ENCODE results near the gene NSMCE3. TPM values are rescaled to one million over a fixed set of nuclear protein-coding genes. Genes with fewer than 3 reads are reported as not detected.

NSMCE3 gene
- total and polyA plus RNA-seq, 5 donors from 2014 or later, result 32.3 to 43.0 (median 37.6) TPM

DNA sequence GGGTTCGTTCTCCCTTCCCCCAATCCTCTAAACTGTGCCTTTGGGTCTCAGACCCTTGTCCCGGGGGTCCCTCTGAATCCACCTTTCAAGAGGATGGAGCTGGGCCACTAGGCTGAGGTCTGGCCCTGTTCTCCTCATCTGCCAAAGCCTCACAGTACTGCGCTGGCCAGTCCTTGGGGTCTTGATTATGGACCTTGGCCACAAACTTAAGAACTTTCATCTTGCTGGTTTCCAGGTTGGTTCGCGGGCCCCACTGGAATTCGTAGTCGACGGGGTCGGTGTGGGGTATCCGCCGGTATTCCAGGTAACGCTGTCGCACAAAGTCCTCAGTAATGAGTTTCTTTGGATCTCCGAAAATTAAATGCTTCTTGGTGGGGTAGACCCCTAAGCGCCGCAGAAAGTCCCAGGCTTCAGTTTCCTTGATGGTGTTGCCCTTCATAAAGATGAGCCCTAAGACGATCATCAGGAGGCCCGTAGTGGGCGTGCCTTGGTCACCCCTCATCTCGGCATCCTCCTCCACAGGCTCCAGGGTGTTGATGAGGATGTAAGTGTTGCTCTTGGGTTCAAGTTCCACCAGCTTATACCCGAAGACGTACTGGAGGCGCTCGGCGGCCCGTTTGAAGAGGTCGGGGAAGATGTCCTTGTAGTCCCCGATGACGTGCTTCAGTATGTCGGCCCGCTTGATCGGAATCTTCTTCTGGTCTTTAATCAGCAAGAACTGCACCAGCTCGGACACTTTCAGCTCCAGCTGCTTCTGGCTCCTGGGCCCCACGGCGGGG lies 727 bp downstream of the NSMCE3 start:
- Mint-ChIP-seq H3K36me3 (peaks cover 6% of the 10 kb centered on the region), H3K4me1 (peaks cover 35 to 56% (median 45%) of the 10 kb centered on the region in 4 donors), H3K27ac (peak overlapping the region; percentile 99), H3K4me3 (peak overlapping the region; percentile 93 to 99 (median 99)), H3K27me3 (peaks cover 4% of the 10 kb centered on the region), H3K9me3 (no peaks in the 10 kb centered on the region)
- DNase-seq, result peak; percentile 9 to 70 (median 28)
- Histone ChIP-seq H3K4me1 (ENCODE audit: control insufficient read depth, insufficient read depth, low read length, poor library complexity, severe bottlenecking) (peaks cover 40% of the 10 kb centered on the region), H3K27ac (ENCODE audit: insufficient read depth, low read length, poor library complexity, severe bottlenecking) (peak overlapping the region; percentile 98), H3K4me3 (ENCODE audit: low read depth, low read length) (peak overlapping the region; percentile 98), H3K36me3 (ENCODE audit: control insufficient read depth, insufficient read depth, low read length) (no peaks in the 10 kb centered on the region), H3K9me3 (ENCODE audit: control insufficient read depth in 2 of 2, low read length in 2 of 2) (no peaks in the 10 kb centered on the region), H3K27me3 (ENCODE audit: control insufficient read depth, insufficient read depth, low read length) (no peaks in the 10 kb centered on the region)
- peak; percentile 22 to 31 for ATAC-seq (ENCODE audit: low read depth in 2 of 2)

- peaks cover 35 to 60% (median 49%) of the 10 kb centered on the region in 4 donors for H3K4me1 Mint-ChIP-seq
- no peaks in the 10 kb centered on the region for H3K9me3 Mint-ChIP-seq
- H3K27me3 Mint-ChIP-seq, result peaks cover 4% of the 10 kb centered on the region
- ATAC-seq (ENCODE audit: low read depth in 2 of 2), result no peak
- no peak for DNase-seq
- Histone ChIP-seq H3K4me3 (ENCODE audit: low read depth, low read length) (peak overlapping the region; percentile 98), H3K9me3 (ENCODE audit: control insufficient read depth in 2 of 2, low read length in 2 of 2) (no peaks in the 10 kb centered on the region), H3K27ac (ENCODE audit: insufficient read depth, low read length, poor library complexity, severe bottlenecking) (no peak overlapping the region), H3K36me3 (ENCODE audit: control insufficient read depth, insufficient read depth, low read length) (no peaks in the 10 kb centered on the region), H3K4me1 (ENCODE audit: control insufficient read depth, insufficient read depth, low read length, poor library complexity, severe bottlenecking) (peaks cover 40% of the 10 kb centered on the region), H3K27me3 (ENCODE audit: control insufficient read depth, insufficient read depth, low read length) (no peaks in the 10 kb centered on the region)
- H3K36me3 Mint-ChIP-seq, result peaks cover 6% of the 10 kb centered on the region
- H3K4me3 Mint-ChIP-seq, result peak overlapping the region; percentile 31 to 93 (median 48)
- H3K27ac Mint-ChIP-seq, result peak overlapping the region in 1 of 3 donors; percentile 1
Measured at GRCh38 chr15:29266052-29266582, 3.5 kb downstream of the NSMCE3 start.

- H3K27me3 ChIP-seq (ENCODE audit: control insufficient read depth, insufficient read depth, low read length), result no peaks in the 10 kb centered on the region
- Mint-ChIP-seq H3K27me3 (peaks cover 5% of the 10 kb centered on the region), H3K4me3 (no peak overlapping the region), H3K9me3 (no peaks in the 10 kb centered on the region), H3K36me3 (peaks cover 6% of the 10 kb centered on the region), H3K4me1 (peaks cover 23 to 41% (median 34%) of the 10 kb centered on the region in 4 donors), H3K27ac (peak overlapping the region in 2 of 3 donors; percentile 54 to 55)
- no peak overlapping the region for H3K27ac ChIP-seq (ENCODE audit: insufficient read depth, low read length, poor library complexity, severe bottlenecking)
- ATAC-seq (ENCODE audit: low read depth in 2 of 2) (no peak), DNase-seq (no peak)
- peaks cover 19% of the 10 kb centered on the region for H3K4me1 ChIP-seq (ENCODE audit: control insufficient read depth, insufficient read depth, low read length, poor library complexity, severe bottlenecking)
- no peak overlapping the region for H3K4me3 ChIP-seq (ENCODE audit: low read depth, low read length)
- no peaks in the 10 kb centered on the region for H3K9me3 ChIP-seq (ENCODE audit: control insufficient read depth in 2 of 2, low read length in 2 of 2)
- no peaks in the 10 kb centered on the region for H3K36me3 ChIP-seq (ENCODE audit: control insufficient read depth, insufficient read depth, low read length)
Measured at GRCh38 chr15:29263289-29263688, 6.3 kb downstream of the NSMCE3 start.

GRCh38 chr15:29262738-29263137 lies 6.9 kb downstream of the NSMCE3 start:
- Histone ChIP-seq H3K27ac (ENCODE audit: insufficient read depth, low read length, poor library complexity, severe bottlenecking) (no peak overlapping the region), H3K4me3 (ENCODE audit: low read depth, low read length) (no peak overlapping the region), H3K27me3 (ENCODE audit: control insufficient read depth, insufficient read depth, low read length) (no peaks in the 10 kb centered on the region), H3K36me3 (ENCODE audit: control insufficient read depth, insufficient read depth, low read length) (no peaks in the 10 kb centered on the region), H3K4me1 (ENCODE audit: control insufficient read depth, insufficient read depth, low read length, poor library complexity, severe bottlenecking) (peaks cover 13% of the 10 kb centered on the region), H3K9me3 (ENCODE audit: control insufficient read depth in 2 of 2, low read length in 2 of 2) (no peaks in the 10 kb centered on the region)
- DNase-seq (no peak), ATAC-seq (ENCODE audit: low read depth in 2 of 2) (no peak)
- peaks cover 20 to 37% (median 31%) of the 10 kb centered on the region in 4 donors for H3K4me1 Mint-ChIP-seq
- H3K36me3 Mint-ChIP-seq, result peaks cover 6% of the 10 kb centered on the region
- H3K27me3 Mint-ChIP-seq, result peaks cover 5% of the 10 kb centered on the region
- H3K9me3 Mint-ChIP-seq, result no peaks in the 10 kb centered on the region
- H3K4me3 Mint-ChIP-seq, result no peak overlapping the region
- peak overlapping the region in 2 of 3 donors; percentile 12 to 55 for H3K27ac Mint-ChIP-seq

- no peak for ATAC-seq (ENCODE audit: low read depth in 2 of 2)
- Mint-ChIP-seq H3K36me3 (peaks cover under 1% of the 10 kb centered on the region), H3K27ac (no peak overlapping the region), H3K9me3 (no peaks in the 10 kb centered on the region), H3K4me1 (peaks cover 4 to 18% (median 14%) of the 10 kb centered on the region in 4 donors), H3K27me3 (peaks cover 5% of the 10 kb centered on the region), H3K4me3 (no peak overlapping the region)
- Histone ChIP-seq H3K9me3 (ENCODE audit: control insufficient read depth in 2 of 2, low read length in 2 of 2) (no peaks in the 10 kb centered on the region), H3K36me3 (ENCODE audit: control insufficient read depth, insufficient read depth, low read length) (no peaks in the 10 kb centered on the region), H3K27ac (ENCODE audit: insufficient read depth, low read length, poor library complexity, severe bottlenecking) (no peak overlapping the region), H3K4me3 (ENCODE audit: low read depth, low read length) (no peak overlapping the region), H3K27me3 (ENCODE audit: control insufficient read depth, insufficient read depth, low read length) (no peaks in the 10 kb centered on the region), H3K4me1 (ENCODE audit: control insufficient read depth, insufficient read depth, low read length, poor library complexity, severe bottlenecking) (no peaks in the 10 kb centered on the region)
- no peak for DNase-seq
Measured at GRCh38 chr15:29260896-29261295, 8.7 kb downstream of the NSMCE3 start.

DNA sequence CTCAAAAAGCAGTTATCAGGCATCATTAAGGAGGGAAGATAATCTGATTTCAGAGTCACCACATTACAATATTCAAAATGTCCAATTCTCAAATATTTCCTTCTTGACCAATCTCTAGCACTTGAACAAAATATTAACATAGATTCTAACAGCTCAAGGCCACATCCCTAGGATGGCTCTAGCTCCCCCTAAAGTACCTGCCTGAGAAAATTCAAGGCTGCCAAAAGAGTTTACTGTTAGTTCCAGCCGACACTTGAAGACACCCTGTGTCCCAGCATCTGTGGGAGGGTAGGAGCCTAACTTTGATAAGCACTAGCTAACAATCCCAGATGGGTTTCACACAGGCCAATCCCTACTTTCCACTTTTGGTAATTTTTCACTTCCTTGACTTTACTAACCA lies 10.4 kb downstream of the NSMCE3 start:
- Mint-ChIP-seq H3K4me3 (no peak overlapping the region), H3K4me1 (peaks cover 0 to 8% (median 3%) of the 10 kb centered on the region in 4 donors), H3K27ac (peak overlapping the region in 1 of 3 donors; percentile 62), H3K9me3 (no peaks in the 10 kb centered on the region), H3K27me3 (peaks cover 5% of the 10 kb centered on the region), H3K36me3 (no peaks in the 10 kb centered on the region)
- ATAC-seq (ENCODE audit: low read depth in 2 of 2), result no peak
- Histone ChIP-seq H3K4me3 (ENCODE audit: low read depth, low read length) (no peak overlapping the region), H3K36me3 (ENCODE audit: control insufficient read depth, insufficient read depth, low read length) (no peaks in the 10 kb centered on the region), H3K27ac (ENCODE audit: insufficient read depth, low read length, poor library complexity, severe bottlenecking) (no peak overlapping the region), H3K27me3 (ENCODE audit: control insufficient read depth, insufficient read depth, low read length) (peaks cover 2% of the 10 kb centered on the region), H3K9me3 (ENCODE audit: control insufficient read depth in 2 of 2, low read length in 2 of 2) (no peaks in the 10 kb centered on the region), H3K4me1 (ENCODE audit: control insufficient read depth, insufficient read depth, low read length, poor library complexity, severe bottlenecking) (no peaks in the 10 kb centered on the region)
- no peak for DNase-seq

DNA sequence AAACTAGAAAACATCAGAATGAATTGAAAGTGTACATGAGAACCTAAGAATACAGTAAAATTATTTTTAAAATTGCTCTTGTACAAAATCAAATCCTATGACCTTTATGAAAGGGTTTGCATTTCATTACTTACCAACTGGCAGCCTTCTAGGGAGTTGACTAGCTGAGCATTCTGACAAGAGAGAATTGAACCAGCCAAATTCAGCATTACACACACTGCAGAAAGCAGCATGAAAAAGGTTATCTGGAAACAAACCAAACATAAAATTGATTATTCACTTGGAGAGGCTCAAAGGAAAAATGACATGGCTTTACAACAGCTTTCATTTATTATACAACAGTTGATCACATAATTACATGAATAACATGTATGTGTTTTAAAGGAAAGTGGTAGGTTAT lies 17.4 kb downstream of the NSMCE3 start:
- peaks cover 3% of the 10 kb centered on the region for H3K27me3 ChIP-seq (ENCODE audit: control insufficient read depth, insufficient read depth, low read length)
- peaks cover 0 to 3% (median 0%) of the 10 kb centered on the region in 7 donors for H3K9me3 Mint-ChIP-seq
- H3K36me3 Mint-ChIP-seq, result no peaks in the 10 kb centered on the region
- no peak for ATAC-seq (ENCODE audit: low read depth in 2 of 2)
- no peak overlapping the region for H3K27ac Mint-ChIP-seq
- H3K9me3 ChIP-seq (ENCODE audit: control insufficient read depth in 2 of 2, low read length in 2 of 2), result peaks cover 0 to 2% of the 10 kb centered on the region in 2 experiments
- H3K4me1 Mint-ChIP-seq, result no peaks in the 10 kb centered on the region
- H3K27ac ChIP-seq (ENCODE audit: insufficient read depth, low read length, poor library complexity, severe bottlenecking), result no peak overlapping the region
- DNase-seq, result no peak
- no peak overlapping the region for H3K4me3 Mint-ChIP-seq
- H3K36me3 ChIP-seq (ENCODE audit: control insufficient read depth, insufficient read depth, low read length), result no peaks in the 10 kb centered on the region
- H3K4me3 ChIP-seq (ENCODE audit: low read depth, low read length), result no peak overlapping the region
- H3K4me1 ChIP-seq (ENCODE audit: control insufficient read depth, insufficient read depth, low read length, poor library complexity, severe bottlenecking), result no peaks in the 10 kb centered on the region
- no peaks in the 10 kb centered on the region for H3K27me3 Mint-ChIP-seq

All from CD4-positive, CD25-positive, alpha-beta regulatory T cell (primary cell).